GM19324 (cell line): ENCODE results near the gene PMPCA.

Experiments
- ATAC-seq: cut with Tn5 transposase; IDR thresholded peaks from one replicate; pipeline ENCODE4 v1.9.1; 2021; ENCODE audit warnings: mild to moderate bottlenecking, moderate library complexity; ENCODE audit not compliant: unreplicated experiment, low FRiP score

PMPCA gene

GRCh38 chr9:136433043-136433715 lies 22.7 kb downstream of the PMPCA start:
- no peak for ATAC-seq

GRCh38 chr9:136433849-136434579 lies 23.6 kb downstream of the PMPCA start:
- no peak for ATAC-seq

DNA sequence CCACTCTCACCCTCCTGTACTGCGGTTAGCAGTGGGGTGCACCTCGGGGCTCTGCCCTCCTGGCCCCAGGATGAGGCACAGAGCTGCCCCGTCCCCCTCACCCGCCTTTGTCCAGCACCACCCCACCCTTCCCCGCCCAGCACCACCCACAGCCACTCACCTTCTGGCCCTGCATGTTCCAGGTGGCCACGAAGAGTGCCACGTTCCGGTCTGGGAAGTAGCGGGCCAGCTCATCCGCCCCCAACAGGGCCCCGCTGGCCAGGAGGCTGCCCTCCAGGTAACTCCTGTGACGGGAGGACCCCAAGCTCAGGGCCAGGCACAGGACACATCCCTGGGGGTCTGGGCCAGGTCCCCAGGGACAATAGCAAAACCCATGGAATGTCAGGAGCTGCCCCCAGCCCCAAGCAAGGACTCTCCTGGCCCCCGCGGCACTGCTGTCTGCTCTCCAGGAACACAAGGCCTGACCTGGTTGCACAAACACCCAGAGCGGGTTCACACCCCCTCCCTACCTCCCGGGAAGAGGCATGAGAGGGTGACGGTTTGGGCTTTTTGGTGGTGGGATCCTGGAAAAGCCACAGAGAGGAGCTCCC lies 24.2 kb downstream of the PMPCA start:
- no peak for ATAC-seq

- ATAC-seq = no peak
These were observed 25.7 kb downstream of the PMPCA start for GRCh38 chr9:136436055-136436634.

DNA sequence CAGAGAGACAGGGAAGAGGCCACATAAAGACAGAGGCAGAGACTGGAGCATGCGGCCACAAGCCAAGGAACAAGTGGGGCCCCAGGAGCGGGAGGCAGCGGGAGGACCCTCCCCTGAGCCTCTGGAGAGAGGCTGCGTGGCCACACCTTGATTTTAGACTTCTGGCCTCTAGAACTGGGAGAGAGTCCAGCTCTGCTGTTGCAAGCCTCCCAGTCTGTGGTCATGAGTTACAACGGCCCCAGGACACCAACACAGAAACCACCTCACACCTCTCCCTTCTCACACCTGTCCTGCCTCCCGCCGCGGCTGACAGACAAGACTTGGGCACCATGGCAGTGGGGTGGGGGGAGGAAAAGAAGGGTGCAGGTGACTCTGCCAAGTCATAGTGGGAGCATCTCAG lies 27.0 kb downstream of the PMPCA start:
- ATAC-seq = no peak

- ATAC-seq = no peak
These were observed 27.5 kb downstream of the PMPCA start for GRCh38 chr9:136437839-136438547.

DNA sequence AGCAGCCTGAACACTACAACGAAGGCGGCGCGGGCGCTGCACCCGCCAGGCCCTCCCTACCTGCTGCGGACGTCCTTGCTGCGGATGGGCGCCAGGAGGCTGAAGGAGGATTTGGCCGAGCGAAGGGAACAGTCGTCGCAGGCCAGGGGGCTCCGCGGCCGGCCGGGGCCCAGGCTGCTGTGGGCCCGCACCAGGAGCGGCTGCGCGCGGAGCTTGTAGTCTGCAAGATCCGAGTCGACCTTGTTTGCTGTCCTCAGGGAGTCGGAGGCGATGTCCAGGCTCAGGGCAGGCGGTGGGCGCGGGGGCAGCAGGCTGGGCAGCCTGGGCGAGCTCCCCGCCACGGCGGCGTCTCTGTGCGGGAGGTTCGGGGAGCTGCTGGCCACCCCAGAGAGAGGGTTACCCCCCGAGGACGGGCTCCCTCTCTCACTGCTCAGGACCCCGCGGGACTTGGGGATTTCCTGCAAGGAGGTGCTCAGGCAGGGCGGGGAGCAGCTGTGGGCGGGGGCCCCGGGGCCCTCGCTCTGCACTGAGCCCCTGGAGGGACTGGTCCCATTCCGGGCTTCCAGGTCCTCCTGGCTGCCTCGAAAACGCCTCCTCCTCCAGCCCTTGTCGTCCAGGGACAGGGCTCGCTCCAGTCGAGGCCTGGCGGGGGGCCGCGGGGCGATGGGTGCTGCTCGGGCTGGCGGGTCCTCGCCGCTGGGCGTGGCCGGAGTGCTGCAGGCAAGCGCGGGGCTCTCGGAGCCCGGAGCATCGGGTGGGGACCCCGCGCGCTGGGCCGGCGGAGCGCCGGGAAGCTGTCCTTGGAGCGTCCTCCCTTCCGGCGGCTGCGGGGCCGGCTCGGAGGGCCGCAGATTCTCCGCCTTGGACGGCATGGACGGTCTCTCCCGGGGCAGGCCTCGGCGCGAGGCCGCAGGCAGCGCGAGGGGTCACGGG lies 28.4 kb downstream of the PMPCA start:
- ATAC-seq = peak; percentile 39

- ATAC-seq = peak; percentile 60
These were observed 29.3 kb downstream of the PMPCA start, which contains the start of gene INPP5E for GRCh38 chr9:136439481-136440408. Gene INPP5E, minus strand, starts transcription at chr9:136439845. Its CDS starts 426 bp downstream, at chr9:136439419.

DNA sequence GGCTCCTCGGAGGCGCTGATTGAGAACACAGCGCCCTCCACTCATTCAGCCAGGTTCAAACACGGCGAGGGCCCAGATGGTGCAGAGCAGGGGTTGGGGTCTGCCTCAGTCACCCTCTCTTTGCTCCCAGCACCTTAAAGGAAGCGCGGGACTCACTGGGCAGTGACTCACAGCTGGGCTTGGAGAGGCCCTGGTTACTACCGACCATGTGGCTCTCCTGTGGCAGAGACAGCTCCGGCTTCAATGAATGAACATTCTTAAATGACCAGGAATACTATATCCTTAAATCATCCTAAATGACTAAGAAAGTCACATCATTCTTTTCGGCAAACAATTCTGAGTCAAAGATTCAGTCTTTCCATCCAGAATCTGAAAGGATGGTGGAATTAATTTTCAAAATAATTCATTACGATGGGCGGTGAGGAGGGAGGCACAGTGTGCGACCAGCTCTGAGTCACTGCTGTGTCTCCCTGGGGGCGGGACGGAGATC lies 30.8 kb downstream of the PMPCA start:
- ATAC-seq = no peak

- ATAC-seq = no peak
These were observed 31.3 kb downstream of the PMPCA start for GRCh38 chr9:136441681-136442245.

- no peak for ATAC-seq
These were observed 31.8 kb downstream of the PMPCA start for GRCh38 chr9:136442265-136442664.

DNA sequence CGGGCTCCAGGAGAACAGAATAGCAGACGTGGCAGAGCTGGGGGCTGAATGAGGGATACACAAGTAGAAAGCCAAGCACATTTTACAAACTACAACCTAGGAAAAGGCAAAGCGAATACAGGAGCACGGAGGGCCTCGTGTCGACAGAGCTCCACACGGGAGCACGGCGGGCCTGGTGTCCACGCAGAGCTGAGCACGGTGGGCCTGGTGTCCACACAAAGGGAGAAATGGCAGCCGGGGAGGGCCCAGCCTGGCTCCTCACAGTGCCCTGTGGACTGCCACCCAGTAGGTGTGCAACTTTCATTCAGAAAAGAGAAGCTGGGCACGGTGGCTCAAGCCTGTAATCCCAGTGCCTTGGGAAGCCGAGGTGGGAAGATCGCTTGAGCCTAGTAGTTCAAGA lies 32.6 kb downstream of the PMPCA start:
- ATAC-seq = no peak

- ATAC-seq = no peak
These were observed 33.2 kb downstream of the PMPCA start for GRCh38 chr9:136443687-136444086.

DNA sequence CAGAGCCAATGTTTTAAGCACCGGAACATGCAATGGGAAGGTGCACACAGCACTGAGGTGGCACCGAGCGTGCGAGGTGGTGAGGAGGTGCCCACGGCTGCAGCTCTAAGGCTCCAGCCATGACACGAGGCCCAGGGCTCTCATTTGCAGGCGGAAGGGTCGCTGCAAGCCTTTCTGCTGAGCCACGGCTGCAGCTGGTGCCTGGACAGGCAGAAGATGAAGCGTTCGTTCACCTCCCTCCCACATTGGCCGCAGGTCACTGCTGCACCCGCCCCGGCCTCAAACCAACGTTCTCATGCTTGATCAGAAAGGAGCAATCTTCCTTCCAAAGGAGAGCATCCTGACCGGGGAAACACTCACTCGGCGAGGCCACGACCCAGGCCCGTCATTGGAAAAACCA lies 33.6 kb downstream of the PMPCA start:
- no peak for ATAC-seq

DNA sequence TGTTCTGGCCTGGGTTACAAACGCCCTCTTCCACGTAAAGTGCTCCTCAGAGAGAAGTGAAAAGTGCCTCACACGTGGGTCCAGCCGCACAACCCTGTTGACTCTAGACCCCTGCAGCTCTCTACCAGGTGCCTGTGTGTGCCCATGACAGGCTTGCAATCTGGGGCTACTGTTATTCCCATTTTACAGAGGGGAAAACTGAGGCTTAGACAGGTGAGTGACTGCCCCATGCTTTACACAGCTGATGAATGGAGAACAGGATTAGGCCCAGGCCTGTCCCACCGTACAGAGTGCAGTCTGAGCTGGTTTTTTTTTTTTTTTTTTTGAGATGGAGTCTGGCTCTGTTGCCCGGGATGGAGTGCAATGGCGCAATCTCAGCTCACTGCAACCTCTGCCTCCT lies 35.3 kb downstream of the PMPCA start:
- ATAC-seq = no peak

DNA sequence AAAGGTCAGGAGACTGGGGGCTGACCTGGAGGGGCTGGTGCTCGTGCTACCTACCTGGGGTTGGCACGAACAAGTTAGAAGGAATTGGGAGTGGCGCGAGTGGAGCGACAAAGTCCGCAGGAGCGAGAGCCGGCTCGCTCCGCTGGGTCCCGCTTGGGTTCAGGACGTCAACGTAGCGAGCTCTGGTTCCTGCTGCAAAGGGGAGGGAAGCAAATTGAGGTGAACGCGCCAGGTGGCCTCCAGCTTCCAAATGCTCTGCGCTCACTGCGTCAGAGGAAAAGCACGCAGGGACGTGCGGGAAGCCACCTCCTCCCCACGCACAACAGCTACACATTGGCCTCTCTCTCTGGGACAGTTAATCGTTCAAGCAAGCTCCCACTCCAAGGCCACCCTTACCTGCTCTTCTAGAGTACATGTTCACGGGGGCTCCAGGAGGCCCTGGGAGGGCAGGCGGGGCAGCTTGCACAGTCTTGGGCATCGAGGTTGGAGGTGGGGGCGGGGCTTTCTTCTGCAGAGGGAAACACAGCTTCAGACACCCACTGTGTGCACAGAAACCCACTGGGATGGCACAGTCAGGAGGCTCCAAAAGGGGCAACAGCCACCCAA lies 36.8 kb downstream of the PMPCA start:
- ATAC-seq = no peak

- ATAC-seq = no peak
These were observed 38.2 kb downstream of the PMPCA start for GRCh38 chr9:136448655-136449054.
